ENCODE measurements around the gene LRRC7. TPM values are rescaled to one million over a fixed set of nuclear protein-coding genes. Genes with fewer than 3 reads are reported as not detected.
A peak's percentile ranks its signal among the peaks of the same experiment; 100 is the strongest.

LRRC7 gene
- total and polyA plus RNA-seq, 2 experiments from 2014 or later = 0.99 to 1.8 TPM

GRCh38 chr1:69733061-69733460, 165.3 kb downstream of the LRRC7 start:
- H3K27me3 ChIP-seq = no peaks in the 10 kb centered on the region
- H3K27ac ChIP-seq = no peak overlapping the region
- no peaks in the 10 kb centered on the region for H3K9me3 ChIP-seq (ENCODE audit: low read depth)
- H3K4me2 ChIP-seq = no peak overlapping the region
- no peak overlapping the region for H3K4me3 ChIP-seq
- no peaks in the 10 kb centered on the region for H3K36me3 ChIP-seq (replicated peaks; ENCODE audit: insufficient read depth, low read depth)
- no peak for TF ChIP-seq CTCF (IDR thresholded peaks at IDR 0.05; ENCODE audit: poor library complexity)
- no peak for TF ChIP-seq EZH2 (IDR thresholded peaks at IDR 0.05; ENCODE audit: borderline replicate concordance)
- TF ChIP-seq EZH2phosphoT487 (IDR thresholded peaks at IDR 0.05; ENCODE audit: low read depth, severe bottlenecking, unreplicated experiment) = no peak
- H3K9me2 ChIP-seq (replicated peaks; ENCODE audit: insufficient read depth) = no peaks in the 10 kb centered on the region
- no peak for DNase-seq (ENCODE audit: low spot score)
- H3K79me2 ChIP-seq = no peaks in the 10 kb centered on the region
- no peak overlapping the region for H2AFZ ChIP-seq
- H4K20me1 ChIP-seq (ENCODE audit: insufficient read depth, poor library complexity, severe bottlenecking) = no peaks in the 10 kb centered on the region
- H3K4me1 ChIP-seq (ENCODE audit: insufficient read depth) = peaks cover 3% of the 10 kb centered on the region

GRCh38 chr1:69737527-69738185, 169.9 kb downstream of the LRRC7 start:
- Histone ChIP-seq H4K20me1 (ENCODE audit: insufficient read depth, poor library complexity, severe bottlenecking) (no peaks in the 10 kb centered on the region), H3K4me2 (peak overlapping the region; percentile 16), H3K4me3 (no peak overlapping the region), H3K27me3 (no peaks in the 10 kb centered on the region), H3K4me1 (ENCODE audit: insufficient read depth) (peaks cover 19% of the 10 kb centered on the region), H3K27ac (no peak overlapping the region), H3K79me2 (no peaks in the 10 kb centered on the region), H3K9me3 (ENCODE audit: low read depth) (no peaks in the 10 kb centered on the region), H3K36me3 (replicated peaks; ENCODE audit: insufficient read depth, low read depth) (no peaks in the 10 kb centered on the region), H2AFZ (no peak overlapping the region), H3K9me2 (replicated peaks; ENCODE audit: insufficient read depth) (no peaks in the 10 kb centered on the region)
- peak; percentile 75 for DNase-seq (ENCODE audit: low spot score)
- peak; percentile 70 for TF ChIP-seq CTCF (IDR thresholded peaks at IDR 0.05; ENCODE audit: poor library complexity)
- no peak for TF ChIP-seq EZH2 (IDR thresholded peaks at IDR 0.05; ENCODE audit: borderline replicate concordance)
- TF ChIP-seq EZH2phosphoT487 (IDR thresholded peaks at IDR 0.05; ENCODE audit: low read depth, severe bottlenecking, unreplicated experiment) = no peak
- WGBS (ENCODE audit: low lambda C conversion rate, missing lambda C conversion rate) = 46% methylated on average over 3 of the region's 3 CpGs

- Histone ChIP-seq H4K20me1 (ENCODE audit: insufficient read depth, poor library complexity, severe bottlenecking) (no peaks in the 10 kb centered on the region), H3K36me3 (replicated peaks; ENCODE audit: insufficient read depth, low read depth) (no peaks in the 10 kb centered on the region), H3K79me2 (no peaks in the 10 kb centered on the region), H3K9me3 (ENCODE audit: low read depth) (no peaks in the 10 kb centered on the region), H3K4me1 (ENCODE audit: insufficient read depth) (peaks cover 19% of the 10 kb centered on the region), H3K9me2 (replicated peaks; ENCODE audit: insufficient read depth) (no peaks in the 10 kb centered on the region), H3K4me3 (no peak overlapping the region), H3K27ac (peak overlapping the region; percentile 13), H3K27me3 (no peaks in the 10 kb centered on the region), H3K4me2 (peak overlapping the region; percentile 16), H2AFZ (no peak overlapping the region)
- 21% methylated on average over 4 of the region's 4 CpGs for WGBS (ENCODE audit: low lambda C conversion rate, missing lambda C conversion rate)
- DNase-seq (ENCODE audit: low spot score) = no peak
- TF ChIP-seq EZH2 (IDR thresholded peaks at IDR 0.05; ENCODE audit: borderline replicate concordance) (no peak), CTCF (IDR thresholded peaks at IDR 0.05; ENCODE audit: poor library complexity) (no peak), EZH2phosphoT487 (IDR thresholded peaks at IDR 0.05; ENCODE audit: low read depth, severe bottlenecking, unreplicated experiment) (no peak)
These were observed 170.9 kb downstream of the LRRC7 start for GRCh38 chr1:69738458-69739250.
